GM04503 (cell line): ENCODE data around the gene RAB23.
"Not testable (repeated sequence)": the region's sequence is repeated elsewhere in the genome, so short reads cannot be mapped to it uniquely, and the experiment has no call there.

Experiments
- DNase-seq: peaks from one replicate; pipeline ENCODE4 v3.0.0-alpha.2; 2012; ENCODE audit warnings: low read depth

RAB23 gene

DNA sequence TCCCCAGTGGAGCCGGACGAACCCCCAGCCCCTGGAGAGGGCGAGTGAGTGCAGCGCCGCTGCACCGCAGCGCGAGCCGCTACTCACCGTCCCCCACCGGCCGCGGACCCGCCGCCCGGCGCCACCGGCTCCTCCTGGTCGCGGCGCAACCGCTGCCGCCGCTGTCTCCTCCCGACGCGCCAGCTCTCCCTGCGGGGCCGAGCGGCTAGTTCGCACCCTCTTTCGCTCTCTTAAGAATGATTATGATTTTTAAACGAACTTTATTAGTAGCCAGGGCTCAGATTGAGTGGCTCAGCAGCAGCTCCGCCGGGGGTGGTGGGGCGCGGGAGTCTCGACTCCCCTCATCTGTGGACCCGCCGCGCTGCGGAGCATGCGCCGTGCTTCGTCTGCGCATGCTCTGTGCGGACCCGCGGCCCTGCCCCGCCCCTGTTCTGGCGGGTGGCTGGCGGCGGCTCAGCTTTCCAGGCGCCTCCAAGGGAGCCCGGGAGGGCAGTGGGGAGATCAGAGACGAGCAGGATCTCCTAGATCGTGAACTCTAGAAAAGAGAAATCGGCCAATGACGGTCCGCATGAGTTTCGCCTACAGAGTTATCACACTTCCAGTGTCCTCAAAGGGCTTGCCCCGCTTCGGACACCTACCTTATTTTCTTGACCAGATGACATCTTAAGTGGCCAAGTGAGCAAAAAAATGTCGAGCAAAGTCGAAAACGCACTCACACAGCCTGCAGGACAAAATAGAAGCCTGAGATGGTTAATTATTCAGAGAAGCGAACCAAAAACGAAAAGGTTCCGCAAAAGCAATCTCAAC, at the start of gene RAB23:
TSS of gene RAB23 (minus strand) at position 372 of the 807 bp plus-strand sequence. CDS start 11,927 bp downstream, outside the sequence.
- DNase-seq: peak; percentile 39

DNA sequence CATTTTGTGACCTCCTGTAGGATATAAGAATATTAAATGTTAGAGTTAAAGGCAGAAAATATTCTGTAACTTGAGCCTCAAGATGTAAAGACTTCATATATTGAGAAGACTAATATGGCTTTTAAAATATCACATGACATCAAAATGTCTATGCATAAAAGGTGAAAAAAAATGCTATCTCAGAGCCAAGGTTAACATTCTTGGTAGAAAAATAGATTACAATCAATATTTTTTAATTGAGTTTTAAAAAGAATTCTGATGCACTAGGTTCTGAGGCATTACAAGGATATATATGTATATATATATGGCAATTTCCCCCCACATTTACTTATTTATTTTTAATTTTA, 46.2 kb upstream of the RAB23 start:
- DNase-seq: no peak

DNA sequence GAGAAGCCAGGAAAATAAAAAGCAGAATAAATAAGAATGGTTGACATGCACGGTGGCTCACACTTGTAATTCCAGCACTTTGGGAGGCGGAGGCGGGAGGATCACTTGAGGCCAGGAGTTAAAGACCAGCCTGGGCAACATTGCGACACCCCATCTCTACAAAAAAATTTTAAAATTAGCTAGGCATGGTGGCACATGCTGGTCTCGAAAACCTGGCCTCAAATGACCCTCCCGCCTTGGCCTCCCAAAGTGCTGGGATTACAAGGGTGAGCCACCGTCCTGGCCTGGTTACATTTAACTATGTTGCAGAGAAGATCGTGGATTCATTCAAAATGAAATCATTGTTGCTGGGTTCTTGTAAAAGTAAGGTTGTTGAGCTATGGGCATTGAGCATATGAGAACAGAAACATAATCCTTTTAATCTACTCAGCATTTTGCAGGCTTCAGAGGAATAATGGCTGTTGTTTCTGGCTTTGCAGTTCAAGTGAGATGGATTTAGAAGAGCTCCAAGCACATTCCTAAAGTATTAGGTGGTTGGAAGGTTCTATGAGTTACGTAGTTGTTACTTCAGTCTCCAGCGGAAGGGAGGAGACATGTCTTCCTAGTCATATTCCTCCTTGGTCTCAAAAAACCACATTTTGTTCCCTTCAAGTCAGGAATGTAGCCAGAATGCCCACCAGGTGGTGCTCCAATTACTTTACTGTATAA, 45.6 kb upstream of the RAB23 start:
- DNase-seq: peak; percentile 98

DNA sequence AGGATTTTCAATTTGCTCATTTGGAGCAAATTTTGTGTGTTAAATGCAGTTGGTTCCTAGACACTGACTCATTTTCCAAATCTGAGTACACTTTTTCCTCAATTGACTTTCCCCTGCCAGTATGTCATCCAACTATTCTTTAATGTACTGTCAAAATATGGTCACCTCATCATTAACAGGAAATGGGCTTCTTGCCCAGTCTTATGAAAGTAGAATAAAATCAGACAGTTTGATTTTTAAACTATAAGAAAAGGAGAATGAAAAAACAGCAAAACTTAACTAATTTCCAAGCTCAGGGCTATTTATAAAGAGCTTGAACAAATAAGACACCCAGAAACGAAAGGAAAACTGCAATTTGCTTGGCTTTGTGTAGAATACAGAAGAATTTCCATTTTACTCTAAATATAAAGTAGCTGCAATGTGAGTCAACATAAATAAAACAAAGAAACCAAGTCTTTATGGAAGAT, 43.7 kb upstream of the RAB23 start:
- no peak for DNase-seq

DNA sequence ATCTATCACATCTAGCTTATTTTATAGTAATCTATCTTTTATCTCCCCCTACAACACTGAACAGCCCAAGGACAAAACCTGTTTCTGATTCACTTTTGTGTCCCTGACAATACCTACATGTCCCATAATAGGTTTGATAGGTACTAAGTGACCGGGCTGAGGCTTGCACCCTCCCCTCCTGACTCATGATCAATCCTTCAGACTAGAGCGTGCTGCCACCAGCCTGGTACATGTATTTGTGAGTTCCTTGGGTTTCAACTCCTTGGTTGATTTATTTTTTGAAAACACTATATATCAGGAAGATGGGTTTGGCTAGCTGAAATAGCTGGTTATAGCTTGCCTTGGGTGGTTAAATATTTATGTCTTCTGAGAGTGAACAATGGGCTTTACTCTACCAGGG, 41.6 kb upstream of the RAB23 start:
- DNase-seq: no peak

- DNase-seq: peak; percentile 86
These were observed 41.0 kb upstream of the RAB23 start for GRCh38 chr6:57262901-57263694.

GRCh38 chr6:57262488-57262887, 40.4 kb upstream of the RAB23 start:
- DNase-seq: peak; percentile 73

GRCh38 chr6:57261926-57262325, 39.8 kb upstream of the RAB23 start:
- no peak for DNase-seq

DNA sequence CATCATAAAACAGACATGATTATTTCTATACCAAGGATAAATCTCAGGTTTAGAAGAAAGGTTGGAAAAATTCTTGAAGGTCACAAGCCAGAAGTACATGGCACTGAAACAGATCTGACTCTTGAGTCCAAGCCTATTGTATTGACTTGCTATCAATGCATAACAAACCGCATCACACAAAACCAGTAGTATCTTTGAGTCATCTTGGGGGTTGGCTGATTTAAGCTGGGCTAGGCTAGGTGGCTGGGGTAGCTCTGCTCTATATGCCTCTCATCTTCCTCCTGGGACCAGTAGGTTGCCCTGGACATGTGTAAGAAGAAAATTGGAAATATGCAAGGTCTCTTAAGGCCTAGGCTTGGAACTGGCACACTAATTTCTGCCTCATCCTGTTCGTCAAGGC, 37.0 kb upstream of the RAB23 start:
- no peak for DNase-seq

DNA sequence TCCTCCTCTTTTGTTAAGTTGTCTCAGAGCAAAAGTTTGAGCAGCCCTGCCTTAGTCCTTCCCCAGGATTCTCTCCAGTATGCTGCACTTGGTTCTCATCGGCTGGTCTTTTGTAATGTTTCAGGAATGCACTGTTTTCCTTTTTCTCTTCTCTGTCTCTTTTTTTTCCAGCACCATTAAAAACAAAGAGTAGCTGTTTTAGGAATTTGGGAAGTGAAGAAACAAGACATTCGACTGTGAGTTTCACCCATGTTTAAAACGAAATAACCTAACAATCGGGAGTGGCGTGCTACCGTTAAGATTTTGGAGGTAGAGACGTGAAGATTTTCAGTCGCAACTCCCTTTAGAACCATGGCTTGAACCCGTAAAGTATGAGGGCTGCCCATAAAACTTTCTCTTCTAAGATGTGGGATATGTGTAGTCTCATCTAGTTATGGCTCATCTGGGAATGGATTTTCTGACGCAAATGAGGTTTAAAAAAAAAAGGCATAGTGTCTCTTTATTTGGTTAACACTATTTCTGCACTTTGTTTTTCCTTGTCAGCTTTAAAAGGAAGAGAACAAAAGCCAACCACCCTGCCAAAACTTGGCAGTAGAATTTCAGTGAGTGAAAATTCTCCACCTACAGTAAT, 35.9 kb upstream of the RAB23 start:
- DNase-seq: peak; percentile 91

GRCh38 chr6:57256541-57256940, 34.4 kb upstream of the RAB23 start:
- DNase-seq: no peak

DNA sequence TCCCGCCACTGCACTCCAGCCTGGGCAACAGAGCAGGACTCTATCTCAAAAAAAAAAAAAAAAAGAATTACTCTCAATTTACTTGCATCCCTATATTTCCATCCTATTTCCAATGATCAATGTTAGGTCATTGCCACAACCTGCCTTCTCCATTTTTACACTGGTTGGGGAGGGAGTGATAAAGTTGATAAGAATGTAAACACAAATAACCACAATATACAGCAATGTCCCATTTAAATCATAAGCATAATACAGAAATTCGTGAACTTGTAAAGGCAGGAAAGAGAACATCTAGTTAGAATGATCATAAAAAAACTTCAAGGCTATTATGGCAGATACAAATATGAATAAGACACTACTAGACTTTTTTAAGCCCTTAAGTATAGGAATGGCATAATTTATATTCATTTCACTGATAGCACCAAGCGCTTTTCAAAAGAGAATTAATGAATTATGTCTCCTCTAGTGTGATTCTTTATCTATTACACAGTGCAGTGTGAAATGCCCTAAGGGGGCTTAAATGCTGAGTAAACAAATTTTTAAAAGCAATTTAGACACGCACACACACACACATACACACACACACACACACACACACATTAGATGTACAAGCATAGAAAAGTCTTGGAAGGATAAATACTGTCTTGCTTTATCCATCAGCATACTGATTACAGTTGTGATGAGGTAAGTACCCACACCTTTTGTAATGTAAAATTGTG, 33.5 kb upstream of the RAB23 start:
- no peak for DNase-seq

GRCh38 chr6:57254055-57254717, 32.1 kb upstream of the RAB23 start:
- DNase-seq: no peak

GRCh38 chr6:57252975-57253374, 30.9 kb upstream of the RAB23 start:
- DNase-seq: no peak

- DNase-seq: no peak
These were observed 30.0 kb upstream of the RAB23 start for GRCh38 chr6:57252137-57252536.

DNA sequence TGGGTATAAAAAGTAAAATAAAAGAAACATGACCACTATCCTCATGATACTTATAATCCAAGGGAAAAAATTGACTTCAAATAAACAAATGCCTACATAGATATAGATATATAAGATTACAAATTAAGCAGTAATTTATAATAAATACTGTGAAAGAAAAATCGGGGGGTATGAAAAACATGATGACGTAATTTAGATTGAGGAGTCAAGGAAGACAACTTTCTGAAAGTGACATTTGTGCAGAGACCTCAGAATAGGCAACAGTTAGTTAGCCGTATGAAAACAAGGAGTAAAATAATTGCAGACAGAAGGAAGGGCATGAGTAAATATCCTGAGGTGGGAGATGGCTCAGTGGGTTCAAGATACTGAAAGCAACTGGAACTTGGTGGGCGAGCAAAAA, 28.2 kb upstream of the RAB23 start:
- DNase-seq: no peak

- no peak for DNase-seq
These were observed 26.3 kb upstream of the RAB23 start for GRCh38 chr6:57248311-57248895.

- no peak for DNase-seq
These were observed 25.5 kb upstream of the RAB23 start for GRCh38 chr6:57247603-57248002.

DNA sequence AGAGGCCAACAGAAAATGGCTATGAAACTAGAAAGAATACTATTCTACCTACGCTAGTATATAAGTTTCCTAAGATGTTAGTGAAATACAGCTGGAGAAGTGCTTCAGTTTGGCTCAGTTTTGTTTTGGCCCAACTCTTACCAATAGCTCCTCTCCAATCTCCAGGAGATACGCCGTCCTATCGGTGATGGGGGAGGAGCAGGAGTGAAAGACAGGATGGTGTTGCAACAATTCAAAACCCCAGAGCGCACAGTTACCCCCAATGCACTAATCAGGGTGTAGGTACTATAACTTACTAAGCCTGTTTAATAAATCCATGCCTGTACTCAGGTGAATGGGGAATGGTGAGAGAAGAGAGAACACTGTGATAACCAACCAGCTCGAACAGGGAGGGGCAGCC, 24.2 kb upstream of the RAB23 start:
- DNase-seq: no peak

GRCh38 chr6:57243954-57244353, 21.8 kb upstream of the RAB23 start:
- DNase-seq: no peak

GRCh38 chr6:57243526-57243925, 21.4 kb upstream of the RAB23 start:
- DNase-seq: not testable (repeated sequence)
